Calu3 (cell line): ENCODE measurements around the gene CCDC71. TPM values are rescaled to one million over a fixed set of nuclear protein-coding genes. Genes with fewer than 3 reads are reported as not detected.

ENCODE experiments used
- BruUV-seq: library from RNA; stranded (reverse); fragments of 400-500 nt; replicated peaks from 2 replicates; lab custom pipeline; 2021; lab: Mats Ljungman, UMichigan
- CTCF ChIA-PET: fragments of 300-600 bp; sonication (Branson Sonifier 250); formaldehyde crosslinking; loops from one replicate; lab custom pipeline; 2022; ENCODE audit warnings: antibody characterized with exemption; lab: Charles Lee
- DNase-seq: peaks from one replicate; pipeline ENCODE4 v3.0.0; 2022
- H3K27ac Mint-ChIP-seq: one replicate; pipeline ENCODE4 v1.8.0; 2022; ENCODE audit warnings: mixed read lengths; ENCODE audit not compliant: unreplicated experiment
- H3K27me3 Mint-ChIP-seq: one replicate; pipeline ENCODE4 v1.8.0; 2022; ENCODE audit warnings: mixed read lengths; ENCODE audit not compliant: unreplicated experiment
- H3K36me3 Mint-ChIP-seq: one replicate; pipeline ENCODE4 v1.8.0; 2022; ENCODE audit warnings: mild to moderate bottlenecking, moderate library complexity, mixed read lengths; ENCODE audit not compliant: insufficient read depth, unreplicated experiment
- H3K4me1 Mint-ChIP-seq: one replicate; pipeline ENCODE4 v1.8.0; 2022; ENCODE audit warnings: mild to moderate bottlenecking, low read depth, mixed read lengths; ENCODE audit not compliant: unreplicated experiment
- H3K4me3 Mint-ChIP-seq: one replicate; pipeline ENCODE4 v1.8.0; 2022; ENCODE audit warnings: mild to moderate bottlenecking, low read depth, moderate library complexity, mixed read lengths; ENCODE audit not compliant: unreplicated experiment
- H3K9me3 Mint-ChIP-seq: one replicate; pipeline ENCODE4 v1.8.0; 2022; ENCODE audit warnings: low read depth, mixed read lengths; ENCODE audit not compliant: unreplicated experiment
- CTCF ChIP-seq: fragments of 200-600 bp; IDR thresholded peaks from one replicate; pipeline ENCODE4 v1.8.0; 2022; ENCODE audit warnings: antibody characterized with exemption; ENCODE audit not compliant: unreplicated experiment
- intact Hi-C: fragments of 100-400 bp; cut with micrococcal nuclease; formaldehyde crosslinking; loops from one replicate; pipeline ENCODE4 v1.10.0; 2022; ENCODE audit not compliant: unreplicated experiment
- total RNA-seq: library from RNA; stranded (reverse); gene quantifications from 2 replicates; pipeline ENCODE4 v1.2.3, GENCODE V29; 2022

The CCDC71 gene
- total RNA-seq, 1 experiment from 2014 or later, result 20.2 TPM

- Mint-ChIP-seq H3K36me3 (peaks cover 43% of the 10 kb centered on the region), H3K27me3 (no peaks in the 10 kb centered on the region), H3K9me3 (no peaks in the 10 kb centered on the region), H3K27ac (no peak overlapping the region), H3K4me3 (no peak overlapping the region), H3K4me1 (peaks cover 7% of the 10 kb centered on the region)
- TF ChIP-seq CTCF, result no peak
- intact Hi-C loops, result no loop called here
- no peak for DNase-seq
- no TSS peak for BruUV-seq
- CTCF ChIA-PET, result no interaction called here
Measured at GRCh38 chr3:49122886-49123545, 43.1 kb downstream of the CCDC71 start.

DNA sequence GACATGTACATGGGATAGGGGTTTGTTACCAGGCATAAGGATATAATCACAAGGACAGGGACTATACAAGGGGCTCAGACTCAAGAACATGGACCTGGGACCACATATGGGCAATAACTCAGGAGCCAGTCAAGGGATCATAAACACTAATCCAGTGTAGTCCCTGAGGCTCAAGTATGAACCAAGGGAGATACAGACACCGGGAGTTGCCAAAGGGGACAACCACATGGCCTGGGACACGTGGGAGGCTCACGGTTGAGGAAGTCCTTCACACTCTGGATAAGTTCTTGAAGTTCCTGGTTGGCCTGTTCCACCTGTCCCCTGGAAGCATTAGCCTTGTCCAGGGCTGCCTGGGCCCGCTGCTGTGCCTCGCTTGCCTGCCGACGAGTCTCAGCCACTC lies 43.7 kb downstream of the CCDC71 start:
- no peak for DNase-seq
- no peak for TF ChIP-seq CTCF
- peaks cover 47% of the 10 kb centered on the region for H3K36me3 Mint-ChIP-seq
- no peaks in the 10 kb centered on the region for H3K27me3 Mint-ChIP-seq
- intact Hi-C loops, result no loop called here
- H3K4me1 Mint-ChIP-seq, result peaks cover 7% of the 10 kb centered on the region
- CTCF ChIA-PET, result no interaction called here
- no peak overlapping the region for H3K4me3 Mint-ChIP-seq
- BruUV-seq, result no TSS peak
- H3K9me3 Mint-ChIP-seq, result no peaks in the 10 kb centered on the region
- no peak overlapping the region for H3K27ac Mint-ChIP-seq

GRCh38 chr3:49122022-49122421 lies 44.1 kb downstream of the CCDC71 start:
- H3K27me3 Mint-ChIP-seq, result no peaks in the 10 kb centered on the region
- peaks cover 47% of the 10 kb centered on the region for H3K36me3 Mint-ChIP-seq
- intact Hi-C loops, result no loop called here
- no peaks in the 10 kb centered on the region for H3K9me3 Mint-ChIP-seq
- H3K27ac Mint-ChIP-seq, result peak overlapping the region; percentile 39
- no TSS peak for BruUV-seq
- H3K4me1 Mint-ChIP-seq, result peaks cover 7% of the 10 kb centered on the region
- H3K4me3 Mint-ChIP-seq, result no peak overlapping the region
- no peak for TF ChIP-seq CTCF
- CTCF ChIA-PET, result no interaction called here
- no peak for DNase-seq

- peaks cover 47% of the 10 kb centered on the region for H3K36me3 Mint-ChIP-seq
- DNase-seq, result no peak
- peak overlapping the region; percentile 73 for H3K4me3 Mint-ChIP-seq
- CTCF ChIA-PET, result interaction anchor here (0.6 to 0.8 kb wide), 2 partner anchors 12 to 158 kb away, joined by 3 read pairs; no protein-coding TSS in a partner anchor
- intact Hi-C loops, result no loop called here
- no peak for TF ChIP-seq CTCF
- peaks cover 7% of the 10 kb centered on the region for H3K4me1 Mint-ChIP-seq
- H3K27me3 Mint-ChIP-seq, result no peaks in the 10 kb centered on the region
- peak overlapping the region; percentile 39 for H3K27ac Mint-ChIP-seq
- BruUV-seq, result no TSS peak
- H3K9me3 Mint-ChIP-seq, result no peaks in the 10 kb centered on the region
Measured at GRCh38 chr3:49121132-49121736, 44.9 kb downstream of the CCDC71 start.
